ENCODE data around the gene ADGRF1.

DNA sequence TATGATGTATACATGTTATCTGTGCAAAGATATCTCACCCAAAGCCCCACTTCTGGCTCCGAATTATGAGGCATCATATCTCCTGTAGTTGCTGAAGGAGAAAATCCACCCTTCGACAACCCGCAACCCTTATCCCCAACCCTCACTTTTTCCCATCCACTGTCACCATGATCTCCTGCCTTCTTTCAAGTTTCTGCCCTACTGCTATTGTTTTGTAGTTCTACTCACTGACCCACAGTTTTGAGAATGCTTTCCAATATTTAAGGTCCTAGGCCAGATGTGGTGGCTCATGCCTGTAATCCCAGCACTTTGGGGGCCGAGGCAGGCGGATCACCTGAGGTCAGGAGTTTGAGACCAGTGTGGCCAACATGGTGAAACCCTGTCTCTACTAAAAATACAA is 22.2 kb downstream of the ADGRF1 start:
- TF ChIP-seq, protein P1, sequence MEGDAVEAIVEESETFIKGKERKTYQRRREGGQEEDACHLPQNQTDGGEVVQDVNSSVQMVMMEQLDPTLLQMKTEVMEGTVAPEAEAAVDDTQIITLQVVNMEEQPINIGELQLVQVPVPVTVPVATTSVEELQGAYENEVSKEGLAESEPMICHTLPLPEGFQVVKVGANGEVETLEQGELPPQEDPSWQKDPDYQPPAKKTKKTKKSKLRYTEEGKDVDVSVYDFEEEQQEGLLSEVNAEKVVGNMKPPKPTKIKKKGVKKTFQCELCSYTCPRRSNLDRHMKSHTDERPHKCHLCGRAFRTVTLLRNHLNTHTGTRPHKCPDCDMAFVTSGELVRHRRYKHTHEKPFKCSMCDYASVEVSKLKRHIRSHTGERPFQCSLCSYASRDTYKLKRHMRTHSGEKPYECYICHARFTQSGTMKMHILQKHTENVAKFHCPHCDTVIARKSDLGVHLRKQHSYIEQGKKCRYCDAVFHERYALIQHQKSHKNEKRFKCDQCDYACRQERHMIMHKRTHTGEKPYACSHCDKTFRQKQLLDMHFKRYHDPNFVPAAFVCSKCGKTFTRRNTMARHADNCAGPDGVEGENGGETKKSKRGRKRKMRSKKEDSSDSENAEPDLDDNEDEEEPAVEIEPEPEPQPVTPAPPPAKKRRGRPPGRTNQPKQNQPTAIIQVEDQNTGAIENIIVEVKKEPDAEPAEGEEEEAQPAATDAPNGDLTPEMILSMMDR (IDR thresholded peaks at IDR 0.05; ENCODE audit: insufficient read depth, low read length): no peak
- TF ChIP-seq, protein P2, sequence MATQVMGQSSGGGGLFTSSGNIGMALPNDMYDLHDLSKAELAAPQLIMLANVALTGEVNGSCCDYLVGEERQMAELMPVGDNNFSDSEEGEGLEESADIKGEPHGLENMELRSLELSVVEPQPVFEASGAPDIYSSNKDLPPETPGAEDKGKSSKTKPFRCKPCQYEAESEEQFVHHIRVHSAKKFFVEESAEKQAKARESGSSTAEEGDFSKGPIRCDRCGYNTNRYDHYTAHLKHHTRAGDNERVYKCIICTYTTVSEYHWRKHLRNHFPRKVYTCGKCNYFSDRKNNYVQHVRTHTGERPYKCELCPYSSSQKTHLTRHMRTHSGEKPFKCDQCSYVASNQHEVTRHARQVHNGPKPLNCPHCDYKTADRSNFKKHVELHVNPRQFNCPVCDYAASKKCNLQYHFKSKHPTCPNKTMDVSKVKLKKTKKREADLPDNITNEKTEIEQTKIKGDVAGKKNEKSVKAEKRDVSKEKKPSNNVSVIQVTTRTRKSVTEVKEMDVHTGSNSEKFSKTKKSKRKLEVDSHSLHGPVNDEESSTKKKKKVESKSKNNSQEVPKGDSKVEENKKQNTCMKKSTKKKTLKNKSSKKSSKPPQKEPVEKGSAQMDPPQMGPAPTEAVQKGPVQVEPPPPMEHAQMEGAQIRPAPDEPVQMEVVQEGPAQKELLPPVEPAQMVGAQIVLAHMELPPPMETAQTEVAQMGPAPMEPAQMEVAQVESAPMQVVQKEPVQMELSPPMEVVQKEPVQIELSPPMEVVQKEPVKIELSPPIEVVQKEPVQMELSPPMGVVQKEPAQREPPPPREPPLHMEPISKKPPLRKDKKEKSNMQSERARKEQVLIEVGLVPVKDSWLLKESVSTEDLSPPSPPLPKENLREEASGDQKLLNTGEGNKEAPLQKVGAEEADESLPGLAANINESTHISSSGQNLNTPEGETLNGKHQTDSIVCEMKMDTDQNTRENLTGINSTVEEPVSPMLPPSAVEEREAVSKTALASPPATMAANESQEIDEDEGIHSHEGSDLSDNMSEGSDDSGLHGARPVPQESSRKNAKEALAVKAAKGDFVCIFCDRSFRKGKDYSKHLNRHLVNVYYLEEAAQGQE (IDR thresholded peaks at IDR 0.05; ENCODE audit: insufficient replicate concordance, low read depth): no peak

Data from HL-60 (cell line).